IMR-90 (cell line): ENCODE results near the gene FXYD4. TPM values are rescaled to one million over a fixed set of nuclear protein-coding genes. Genes with fewer than 3 reads are reported as not detected.

Experiments used
- CEBPB ChIP-seq: IDR thresholded peaks from 2 replicates; pipeline ENCODE4 v1.6.1; 2012; ENCODE audit warnings: low read depth, low read length, improper control_type of control experiment
- CHD1 ChIP-seq: IDR thresholded peaks from 2 replicates; pipeline ENCODE4 v1.6.1; 2012; ENCODE audit warnings: low read depth, low read length, improper control_type of control experiment
- RCOR1 ChIP-seq: IDR thresholded peaks from 2 replicates; pipeline ENCODE4 v1.6.1; 2012; ENCODE audit warnings: mild to moderate bottlenecking, low read length, improper control_type of control experiment; ENCODE audit not compliant: insufficient replicate concordance
- RFX5 ChIP-seq: IDR thresholded peaks from 2 replicates; pipeline ENCODE4 v1.8.0; 2012; ENCODE audit warnings: low read depth, mild to moderate bottlenecking, low read length, moderate library complexity
- polyA plus RNA-seq, 3 experiments: library from polyadenylated mRNA; depleted of rRNA; stranded (reverse); fragments of >200 nt; gene quantifications; 2 replicates each; pipeline ENCODE4 v1.2.3, GENCODE V29; 2012; ENCODE audit warnings: low replicate concordance in 1 of 3
- total RNA-seq: library from RNA; depleted of rRNA; stranded (reverse); fragments of >200 nt; gene quantifications from 2 replicates; pipeline ENCODE4 v1.2.3, GENCODE V29; 2012
- TF ChIP-seq, protein P1 (sequence below): fragments of 150-350 bp; IDR thresholded peaks from 2 replicates; pipeline ENCODE4 v1.6.1; 2016; ENCODE audit warnings: low read depth, mild to moderate bottlenecking, low read length, moderate library complexity, borderline replicate concordance

Gene FXYD4
- total and polyA plus RNA-seq, 2 of the 4 experiments (the other 2 are of a cell fraction) = not detected

DNA sequence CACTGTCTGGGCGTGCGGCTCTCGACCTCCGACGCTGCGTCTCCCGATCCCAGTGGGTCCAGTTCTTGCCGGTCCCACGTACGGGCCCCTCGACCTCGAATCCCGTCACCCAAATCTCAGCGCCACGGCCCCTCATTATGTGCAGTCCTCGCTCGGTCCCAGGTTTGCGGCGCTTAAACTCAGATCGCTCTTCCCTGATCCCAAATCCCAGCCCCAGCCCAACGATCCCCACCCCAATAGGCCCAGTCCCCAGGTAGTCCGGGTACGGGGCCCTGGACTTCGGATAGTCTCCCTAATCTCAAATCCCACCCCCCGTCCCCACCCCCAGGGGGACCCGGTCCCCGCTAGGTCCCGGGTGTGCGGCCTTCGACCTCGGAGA is 36.9 kb downstream of the FXYD4 start (continued):
- TF ChIP-seq, protein P1, sequence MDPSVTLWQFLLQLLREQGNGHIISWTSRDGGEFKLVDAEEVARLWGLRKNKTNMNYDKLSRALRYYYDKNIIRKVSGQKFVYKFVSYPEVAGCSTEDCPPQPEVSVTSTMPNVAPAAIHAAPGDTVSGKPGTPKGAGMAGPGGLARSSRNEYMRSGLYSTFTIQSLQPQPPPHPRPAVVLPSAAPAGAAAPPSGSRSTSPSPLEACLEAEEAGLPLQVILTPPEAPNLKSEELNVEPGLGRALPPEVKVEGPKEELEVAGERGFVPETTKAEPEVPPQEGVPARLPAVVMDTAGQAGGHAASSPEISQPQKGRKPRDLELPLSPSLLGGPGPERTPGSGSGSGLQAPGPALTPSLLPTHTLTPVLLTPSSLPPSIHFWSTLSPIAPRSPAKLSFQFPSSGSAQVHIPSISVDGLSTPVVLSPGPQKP = no peak
- TF ChIP-seq RFX5 (no peak), CHD1 (no peak), CEBPB (no peak), RCOR1 (no peak)
